Chondrocyte (in vitro differentiated cells): Measurements from ENCODE around the gene C2orf92. TPM values are rescaled to one million over a fixed set of nuclear protein-coding genes. Genes with fewer than 3 reads are reported as not detected.

Source experiments
- DNase-seq: peaks from one replicate; pipeline ENCODE4 v3.0.0; 2021; ENCODE audit warnings: mixed read lengths, low spot score
- H3K27ac Mint-ChIP-seq: one replicate; pipeline ENCODE4 v1.8.0; 2021; ENCODE audit warnings: mild to moderate bottlenecking, moderate library complexity, mixed read lengths; ENCODE audit not compliant: unreplicated experiment
- H3K27me3 Mint-ChIP-seq: 2 replicates; pipeline ENCODE4 v1.8.0; 2021; ENCODE audit warnings: low read depth, mixed read lengths
- H3K36me3 Mint-ChIP-seq: 2 replicates; pipeline ENCODE4 v1.8.0; 2021; ENCODE audit warnings: low read depth, mixed read lengths
- H3K4me1 Mint-ChIP-seq: 2 replicates; pipeline ENCODE4 v1.8.0; 2021; ENCODE audit warnings: low read depth, mild to moderate bottlenecking, mixed read lengths
- H3K4me3 Mint-ChIP-seq: one replicate; pipeline ENCODE4 v1.8.0; 2021; ENCODE audit warnings: mild to moderate bottlenecking, moderate library complexity, mixed read lengths; ENCODE audit not compliant: unreplicated experiment
- H3K9me3 Mint-ChIP-seq: 2 replicates; pipeline ENCODE4 v1.8.0; 2021; ENCODE audit warnings: low read depth, mixed read lengths
- CTCF ChIP-seq: fragments of 200-600 bp; sonication (generic); IDR thresholded peaks from 2 replicates; pipeline ENCODE4 v1.5.0; 2021; ENCODE audit warnings: antibody characterized with exemption, mild to moderate bottlenecking, moderate library complexity
- total RNA-seq: library from RNA; stranded (reverse); gene quantifications from 3 replicates; pipeline ENCODE4 v1.2.1, GENCODE V29; 2021

The C2orf92 gene
- total RNA-seq, 1 donor from 2014 or later, result 8.8 TPM

GRCh38 chr2:97731274-97732020 is 61.9 kb downstream of the C2orf92 start:
- Mint-ChIP-seq H3K27ac (no peak overlapping the region), H3K36me3 (peaks cover 2% of the 10 kb centered on the region), H3K4me1 (peaks cover 5% of the 10 kb centered on the region), H3K4me3 (no peak overlapping the region), H3K9me3 (peaks cover 4% of the 10 kb centered on the region), H3K27me3 (no peaks in the 10 kb centered on the region)
- TF ChIP-seq CTCF, result no peak
- no peak for DNase-seq

GRCh38 chr2:97732436-97733340 is 63.2 kb downstream of the C2orf92 start:
- no peak for DNase-seq
- Mint-ChIP-seq H3K4me1 (peaks cover 5% of the 10 kb centered on the region), H3K4me3 (no peak overlapping the region), H3K9me3 (peaks cover 4% of the 10 kb centered on the region), H3K27me3 (no peaks in the 10 kb centered on the region), H3K36me3 (peaks cover 2% of the 10 kb centered on the region), H3K27ac (no peak overlapping the region)
- no peak for TF ChIP-seq CTCF

- H3K27ac Mint-ChIP-seq, result no peak overlapping the region
- TF ChIP-seq CTCF, result no peak
- no peaks in the 10 kb centered on the region for H3K4me1 Mint-ChIP-seq
Observed at GRCh38 chr2:97733341-97734035, 64.0 kb downstream of the C2orf92 start.

DNA sequence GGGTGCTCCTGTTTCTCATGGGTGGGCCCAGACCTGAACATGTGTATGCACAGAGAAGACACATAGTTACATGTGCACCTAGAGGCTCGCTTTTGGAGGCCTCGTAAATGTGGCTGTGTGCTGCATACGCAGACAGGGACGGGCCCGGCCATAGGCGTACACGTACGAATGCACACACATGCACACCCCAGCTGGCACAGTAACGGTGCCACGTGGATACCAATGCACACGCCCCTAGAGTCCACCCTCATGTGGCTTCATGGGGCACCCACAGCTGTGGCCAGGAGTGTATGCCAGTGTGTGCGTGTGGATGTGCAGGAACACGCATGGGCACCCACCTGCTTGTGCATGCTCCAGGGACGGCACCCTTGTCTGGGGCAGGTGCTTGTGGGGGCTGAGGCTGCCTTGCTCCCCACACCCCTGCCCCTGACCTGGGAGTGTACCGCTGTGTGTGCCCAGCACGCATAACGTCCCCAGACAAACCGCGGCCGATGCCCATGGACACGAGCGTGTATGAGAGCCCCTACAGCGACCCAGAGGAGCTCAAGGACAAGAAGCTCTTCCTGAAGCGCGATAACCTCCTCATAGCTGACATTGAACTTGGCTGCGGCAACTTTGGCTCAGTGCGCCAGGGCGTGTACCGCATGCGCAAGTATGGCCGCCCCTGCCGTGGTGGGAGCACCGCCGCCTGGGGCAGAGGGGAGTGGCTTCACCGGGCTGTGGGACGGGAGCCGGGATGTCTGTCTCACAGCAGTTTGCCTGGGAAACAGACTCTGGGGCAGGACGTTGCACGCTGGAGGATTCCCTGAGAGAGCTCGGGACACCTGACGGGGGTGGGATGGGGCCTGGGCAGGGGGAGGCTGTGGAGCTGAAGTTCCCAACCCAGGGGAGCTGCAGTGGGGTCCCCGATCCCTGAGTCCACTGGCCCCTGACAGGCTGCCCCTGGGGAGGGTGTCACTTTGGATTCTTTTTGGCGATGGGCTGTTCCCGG is 64.8 kb downstream of the C2orf92 start:
- no peak for DNase-seq
- peaks cover 4% of the 10 kb centered on the region for H3K9me3 Mint-ChIP-seq
- no peak overlapping the region for H3K4me3 Mint-ChIP-seq
- TF ChIP-seq CTCF, result no peak
- no peaks in the 10 kb centered on the region for H3K4me1 Mint-ChIP-seq
- no peak overlapping the region for H3K27ac Mint-ChIP-seq
- H3K36me3 Mint-ChIP-seq, result peaks cover 3% of the 10 kb centered on the region
- H3K27me3 Mint-ChIP-seq, result no peaks in the 10 kb centered on the region

More at GRCh38 chr2:97733341-97734035, 64.0 kb downstream of the C2orf92 start:
- peaks cover 3% of the 10 kb centered on the region for H3K36me3 Mint-ChIP-seq
- no peak overlapping the region for H3K4me3 Mint-ChIP-seq
- peaks cover 4% of the 10 kb centered on the region for H3K9me3 Mint-ChIP-seq
- DNase-seq, result no peak
- H3K27me3 Mint-ChIP-seq, result no peaks in the 10 kb centered on the region
